ENCODE results near the gene NTSR2. TPM values are rescaled to one million over a fixed set of nuclear protein-coding genes. Genes with fewer than 3 reads are reported as not detected.
A peak's percentile ranks its signal among the peaks of the same experiment; 100 is the strongest.

NTSR2 gene
- polyA plus RNA-seq, 2 of the 4 experiments (the other 2 are of a cell fraction): not detected

- FAIRE-seq (no peak), DNase-seq (ENCODE audit: low read depth in 1 of 2, low spot score in 1 of 2) (no peak), ATAC-seq (no peak)
- POLR2A ChIA-PET: no interaction called here
- peaks cover 12% of the 10 kb centered on the region; the same call in 2 of the 3 replicates for H3K4me1 ChIP-seq
- TF ChIP-seq CBX2 (IDR thresholded peaks at IDR 0.05; ENCODE audit: borderline replicate concordance, low read depth) (no peak), RCOR1 (IDR thresholded peaks at IDR 0.05; ENCODE audit: low read depth, low read length) (no peak), HOXB5 (CRISPR knock-in tag; IDR thresholded peaks at IDR 0.05) (no peak), SREBF2 (IDR thresholded peaks at IDR 0.05) (no peak), NPAS2 (CRISPR knock-in tag; IDR thresholded peaks at IDR 0.05; ENCODE audit: borderline replicate concordance) (no peak), JUNB (IDR thresholded peaks at IDR 0.05) (no peak), HOXA7 (CRISPR knock-in tag; IDR thresholded peaks at IDR 0.05) (no peak), SMC3 (IDR thresholded peaks at IDR 0.05) (no peak), USF2 (IDR thresholded peaks at IDR 0.05) (no peak), NR3C1 (IDR thresholded peaks at IDR 0.05) (no peak), ZC3H11A (IDR thresholded peaks at IDR 0.05) (no peak), JUN (IDR thresholded peaks at IDR 0.05) (no peak), RAD21 (conservative IDR thresholded peaks at IDR 0.05 in 1 of 2, IDR thresholded peaks at IDR 0.05 in 1 of 2) (no peak), CTCF (IDR thresholded peaks at IDR 0.05) (no peak), MAFK (IDR thresholded peaks at IDR 0.05; ENCODE audit: partially characterized antibody) (no peak), MAX (IDR thresholded peaks at IDR 0.05) (no peak), GATA3 (IDR thresholded peaks at IDR 0.05; ENCODE audit: borderline replicate concordance) (no peak)
- no peak overlapping the region for H3K4me2 ChIP-seq
- H3K9me3 ChIP-seq: no peaks in the 10 kb centered on the region
- 47% methylated on average over 4 of the region's 4 CpGs for WGBS (ENCODE audit: missing lambda C conversion rate)
- CTCF ChIA-PET: interaction anchor here (1.7 to 35.7 kb wide), 4 partner anchors 8 to 101 kb away, joined by 4 to 700 read pairs (median 30); no protein-coding TSS in a partner anchor
- H3K4me3 ChIP-seq: no peak overlapping the region
- H3K27ac ChIP-seq: no peak overlapping the region
Measured at GRCh38 chr2:11683966-11684365, 14.0 kb upstream of the NTSR2 start.

- TF ChIP-seq CEBPB (IDR thresholded peaks at IDR 0.05) (no peak), ESRRA (IDR thresholded peaks at IDR 0.05; ENCODE audit: borderline replicate concordance, low read length) (no peak)
- POLR2A ChIA-PET: no interaction called here
- no peak overlapping the region for H3K4me2 ChIP-seq
- ATAC-seq (peak in 1 of 2 experiments; percentile 6; a peak in 2 of 6 replicates), DNase-seq (ENCODE audit: low read depth in 1 of 2, low spot score in 1 of 2) (no peak), FAIRE-seq (no peak)
- H3K27ac ChIP-seq: no peak overlapping the region
- WGBS (ENCODE audit: missing lambda C conversion rate): 12% methylated on average over 9 of the region's 9 CpGs
- H3K4me3 ChIP-seq: no peak overlapping the region
- no peaks in the 10 kb centered on the region for H3K9me3 ChIP-seq
- H3K4me1 ChIP-seq: peaks cover 7% of the 10 kb centered on the region; the same call in 2 of the 3 replicates
- CTCF ChIA-PET: interaction anchor here (1.3 to 35.7 kb wide), 9 partner anchors 9 to 210 kb away, joined by 3 to 700 read pairs (median 9); no protein-coding TSS in a partner anchor
Measured at GRCh38 chr2:11683476-11683875, 13.5 kb upstream of the NTSR2 start.

GRCh38 chr2:11682590-11682915, 12.6 kb upstream of the NTSR2 start:
- no peak for DNase-seq (ENCODE audit: low read depth in 1 of 2, low spot score in 1 of 2)
- ChIA-PET POLR2A (no interaction called here), CTCF (interaction anchor here (0.6 to 35.7 kb wide), 33 partner anchors 7 to 850 kb away, joined by 3 to 700 read pairs (median 5); partner anchors contain the start of gene NTSR2)
- no peak for ATAC-seq
- no peak for TF ChIP-seq EHMT2 (IDR thresholded peaks at IDR 0.05; ENCODE audit: low read depth)
- TF ChIP-seq HOXB5 (CRISPR knock-in tag; IDR thresholded peaks at IDR 0.05): no peak
- TF ChIP-seq NR3C1 (IDR thresholded peaks at IDR 0.05): no peak
- no peak for TF ChIP-seq USF2 (IDR thresholded peaks at IDR 0.05)
- no peak for TF ChIP-seq ZSCAN20 (CRISPR knock-in tag; IDR thresholded peaks at IDR 0.05)
- no peak for TF ChIP-seq POLR2AphosphoS2 (conservative IDR thresholded peaks at IDR 0.05; ENCODE audit: low read length)
- TF ChIP-seq ZNF302 (CRISPR knock-in tag; IDR thresholded peaks at IDR 0.05): no peak
- TF ChIP-seq JUN (IDR thresholded peaks at IDR 0.05): no peak
- FAIRE-seq: no peak
- no peak overlapping the region for H3K27ac ChIP-seq
- H3K4me2 ChIP-seq: no peak overlapping the region
- 50% methylated on average over 8 of the region's 8 CpGs for WGBS (ENCODE audit: missing lambda C conversion rate)
- H3K9me3 ChIP-seq: no peaks in the 10 kb centered on the region
- peaks cover 4% of the 10 kb centered on the region; the same call in 1 of the 3 replicates for H3K4me1 ChIP-seq
- no peak overlapping the region for H3K4me3 ChIP-seq

All from A549 (cell line).